OCI-LY3 (cell line): ENCODE data around the gene DRD4.

Experiments
- CTCF ChIP-seq: fragments of 200-600, 300-600 bp; sonication (generic); IDR thresholded peaks from 2 replicates; pipeline ENCODE4 v1.5.1; 2014; ENCODE audit warnings: antibody characterized with exemption, low read length, low read depth
- EZH2phosphoT487 ChIP-seq: fragments of 200-600 bp; shearing (Covaris generic); IDR thresholded peaks from 2 replicates; pipeline ENCODE4 v1.6.1; 2018; ENCODE audit warnings: antibody characterized with exemption, mixed run types, low read depth

GRCh38 chr11:678297-678696 lies 41.2 kb downstream of the DRD4 start:
- TF ChIP-seq CTCF (no peak), EZH2phosphoT487 (no peak)
